CD14-positive monocyte (primary cell): ENCODE data around the gene PAK4. TPM values are rescaled to one million over a fixed set of nuclear protein-coding genes. Genes with fewer than 3 reads are reported as not detected.

Experiments used
- DNase-seq, 3 donors: peaks; one replicate each; pipeline ENCODE4 v3.0.0-alpha.2; 2011 to 2022
- H2AFZ ChIP-seq: 2 replicates; pipeline ENCODE4 v1.6.0; 2012; ENCODE audit warnings: mild to moderate bottlenecking, low read depth, low read length, inconsistent platforms; ENCODE audit not compliant: insufficient read depth, poor library complexity, severe bottlenecking
- H3K27ac ChIP-seq, 2 donors: 1 replicate in 1 of 2; 2 replicates in 1 of 2; pipeline ENCODE4 v1.5.1; 2012 to 2013; ENCODE audit warnings: low read length in 2 of 2, control low read depth in 1 of 2, inconsistent platforms in 1 of 2, low read depth in 1 of 2, mild to moderate bottlenecking in 1 of 2
- H3K27me3 ChIP-seq, 2 donors: one replicate each; pipeline versions ENCODE4 v1.6.0 to v1.6.1; 2011 to 2013; ENCODE audit warnings: low read length in 2 of 2; ENCODE audit not compliant: control insufficient read depth in 2 of 2, insufficient read depth in 2 of 2
- H3K36me3 ChIP-seq, 2 donors: replicated peaks in 1 of 2; 1 replicate in 1 of 2; 2 replicates in 1 of 2; pipeline versions ENCODE4 v1.5.1 to v1.6.1; 2012 to 2013; ENCODE audit warnings: low read length in 2 of 2, control low read depth in 1 of 2, inconsistent platforms in 1 of 2, mild to moderate bottlenecking in 1 of 2; ENCODE audit not compliant: insufficient read depth in 2 of 2, control insufficient read depth in 1 of 2
- H3K4me1 ChIP-seq, 2 donors: 1 replicate in 1 of 2; 2 replicates in 1 of 2; pipeline versions ENCODE4 v1.5.1 to v1.6.1; 2012 to 2013; ENCODE audit warnings: low read length in 2 of 2, control low read depth in 1 of 2, inconsistent platforms in 1 of 2, mild to moderate bottlenecking in 1 of 2, moderate library complexity in 1 of 2; ENCODE audit not compliant: insufficient read depth in 2 of 2, control insufficient read depth in 1 of 2
- H3K4me2 ChIP-seq: replicated peaks from 2 replicates; pipeline ENCODE3; 2012; ENCODE audit warnings: low read length, moderate library complexity, mild to moderate bottlenecking; ENCODE audit not compliant: poor library complexity, severe bottlenecking; ENCODE audit errors: extremely low read depth
- H3K4me3 ChIP-seq, 3 experiments: fragments of 200-600 bp in 1 of 3; sonication (generic) in 1 of 3; replicated peaks in 1 of 3; 1 replicate in 2 of 3; 2 replicates in 1 of 3; pipeline ENCODE4 v1.5.1; 2011 to 2013; ENCODE audit warnings: low read length in 3 of 3, mild to moderate bottlenecking in 3 of 3, control low read depth in 2 of 3, low read depth in 2 of 3, inconsistent platforms in 1 of 3, moderate library complexity in 1 of 3
- H3K79me2 ChIP-seq: 2 replicates; pipeline ENCODE4 v1.6.0; 2012; ENCODE audit warnings: mild to moderate bottlenecking, control low read depth, inconsistent platforms, low read length, moderate library complexity; ENCODE audit not compliant: insufficient read depth
- H3K9ac ChIP-seq: 2 replicates; pipeline ENCODE4 v1.6.0; 2017; ENCODE audit warnings: low read length, mild to moderate bottlenecking; ENCODE audit not compliant: insufficient read depth, poor library complexity, severe bottlenecking
- H3K9me3 ChIP-seq, 2 donors: replicated peaks in 1 of 2; 1 replicate in 1 of 2; 2 replicates in 1 of 2; pipeline versions ENCODE4 v1.5.1 to v1.6.1; 2012 to 2013; ENCODE audit warnings: low read length in 2 of 2, control low read depth in 1 of 2; ENCODE audit not compliant: control insufficient read depth in 1 of 2, insufficient read depth in 1 of 2
- H4K20me1 ChIP-seq: 2 replicates; pipeline ENCODE4 v1.6.0; 2012; ENCODE audit warnings: mild to moderate bottlenecking, low read length, control low read depth, moderate library complexity; ENCODE audit not compliant: insufficient read depth
- H3K27ac Mint-ChIP-seq, 7 donors: one replicate each; pipeline ENCODE4 v1.8.0; 2020; ENCODE audit warnings: mild to moderate bottlenecking in 7 of 7, mixed read lengths in 7 of 7, moderate library complexity in 6 of 7, inconsistent platforms in 2 of 7
- H3K27me3 Mint-ChIP-seq, 3 donors: one replicate each; pipeline ENCODE4 v1.8.0; 2021 to 2022; ENCODE audit warnings: low read depth in 3 of 3, mild to moderate bottlenecking in 3 of 3, mixed read lengths in 3 of 3, moderate library complexity in 3 of 3, inconsistent platforms in 1 of 3
- H3K36me3 Mint-ChIP-seq, 2 donors: one replicate each; pipeline ENCODE4 v1.8.0; 2020; ENCODE audit warnings: mixed read lengths in 2 of 2, inconsistent platforms in 1 of 2, mild to moderate bottlenecking in 1 of 2
- H3K4me1 Mint-ChIP-seq: one replicate; pipeline ENCODE4 v1.8.0; 2020; ENCODE audit warnings: mild to moderate bottlenecking, mixed read lengths
- H3K4me3 Mint-ChIP-seq, 2 donors: one replicate each; pipeline ENCODE4 v1.8.0; 2020; ENCODE audit warnings: mild to moderate bottlenecking in 2 of 2, mixed read lengths in 2 of 2, moderate library complexity in 1 of 2
- H3K9me3 Mint-ChIP-seq, 7 donors: one replicate each; pipeline ENCODE4 v1.8.0; 2020 to 2022; ENCODE audit warnings: mixed read lengths in 7 of 7, mild to moderate bottlenecking in 6 of 7, moderate library complexity in 6 of 7, inconsistent platforms in 2 of 7
- WGBS: methylation state at CpG from one replicate; pipeline ENCODE4 v1.1.5; 2013; ENCODE audit warnings: missing lambda C conversion rate; ENCODE audit not compliant: insufficient coverage; 5-methylcytosine and 5-hydroxymethylcytosine counted together
- intact Hi-C, 2 donors: fragments of 100-400 bp; cut with micrococcal nuclease; formaldehyde crosslinking; loops; one replicate each; pipeline versions ENCODE4 v1.15.0 to v1.15.1; 2023
- polyA plus RNA-seq, 3 donors: library from polyadenylated mRNA; depleted of rRNA in 1 of 3; unstranded in 2 of 3; stranded (reverse) in 1 of 3; fragments of 300-500 nt in 2 of 3; fragments of >200 nt in 1 of 3; fragmentation: Illumina TruSeq in 2 of 3; gene quantifications; 1 replicate in 2 of 3; 2 replicates in 1 of 3; pipeline ENCODE4 v1.2.3, GENCODE V29; 2012 to 2021
- TF ChIP-seq, protein P1 (sequence below): fragments of 200-600 bp; IDR thresholded peaks from one replicate; pipeline ENCODE4 v1.8.0; 2022; ENCODE audit warnings: antibody characterized with exemption, mild to moderate bottlenecking

Gene PAK4
- polyA plus RNA-seq, 3 donors, result 1.3 to 11.3 (median 1.5) TPM

- H3K27me3 ChIP-seq, result peaks cover 0 to 9% of the 10 kb centered on the region in 2 donors
- no peak for DNase-seq
- H3K9me3 Mint-ChIP-seq, result peaks cover 5 to 18% (median 15%) of the 10 kb centered on the region in 7 donors
- no peak overlapping the region for H3K9ac ChIP-seq
- peaks cover 4 to 7% of the 10 kb centered on the region in 2 donors for H3K4me1 ChIP-seq
- TF ChIP-seq, protein P1, sequence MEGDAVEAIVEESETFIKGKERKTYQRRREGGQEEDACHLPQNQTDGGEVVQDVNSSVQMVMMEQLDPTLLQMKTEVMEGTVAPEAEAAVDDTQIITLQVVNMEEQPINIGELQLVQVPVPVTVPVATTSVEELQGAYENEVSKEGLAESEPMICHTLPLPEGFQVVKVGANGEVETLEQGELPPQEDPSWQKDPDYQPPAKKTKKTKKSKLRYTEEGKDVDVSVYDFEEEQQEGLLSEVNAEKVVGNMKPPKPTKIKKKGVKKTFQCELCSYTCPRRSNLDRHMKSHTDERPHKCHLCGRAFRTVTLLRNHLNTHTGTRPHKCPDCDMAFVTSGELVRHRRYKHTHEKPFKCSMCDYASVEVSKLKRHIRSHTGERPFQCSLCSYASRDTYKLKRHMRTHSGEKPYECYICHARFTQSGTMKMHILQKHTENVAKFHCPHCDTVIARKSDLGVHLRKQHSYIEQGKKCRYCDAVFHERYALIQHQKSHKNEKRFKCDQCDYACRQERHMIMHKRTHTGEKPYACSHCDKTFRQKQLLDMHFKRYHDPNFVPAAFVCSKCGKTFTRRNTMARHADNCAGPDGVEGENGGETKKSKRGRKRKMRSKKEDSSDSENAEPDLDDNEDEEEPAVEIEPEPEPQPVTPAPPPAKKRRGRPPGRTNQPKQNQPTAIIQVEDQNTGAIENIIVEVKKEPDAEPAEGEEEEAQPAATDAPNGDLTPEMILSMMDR, result no peak
- no peaks in the 10 kb centered on the region for H3K79me2 ChIP-seq
- peak overlapping the region in 1 of 2 donors; percentile 2 for H3K4me3 Mint-ChIP-seq
- no peak overlapping the region for H2AFZ ChIP-seq
- H3K4me1 Mint-ChIP-seq, result peaks cover 7% of the 10 kb centered on the region
- H3K27ac Mint-ChIP-seq, result no peak overlapping the region
- no peak overlapping the region for H3K4me2 ChIP-seq
- H3K27me3 Mint-ChIP-seq, result peaks cover 19 to 26% (median 26%) of the 10 kb centered on the region in 3 donors
- no peak overlapping the region for H3K4me3 ChIP-seq
- 80% methylated on average over 1 of the region's 5 CpGs for WGBS
- H4K20me1 ChIP-seq, result no peaks in the 10 kb centered on the region
- intact Hi-C loops, result no loop called here
- no peaks in the 10 kb centered on the region for H3K36me3 ChIP-seq
- peaks cover 0 to 4% of the 10 kb centered on the region in 2 donors for H3K9me3 ChIP-seq
- no peak overlapping the region for H3K27ac ChIP-seq
- H3K36me3 Mint-ChIP-seq, result no peaks in the 10 kb centered on the region
These were observed 28.3 kb upstream of the PAK4 start for GRCh38 chr19:39097299-39097698.

DNA sequence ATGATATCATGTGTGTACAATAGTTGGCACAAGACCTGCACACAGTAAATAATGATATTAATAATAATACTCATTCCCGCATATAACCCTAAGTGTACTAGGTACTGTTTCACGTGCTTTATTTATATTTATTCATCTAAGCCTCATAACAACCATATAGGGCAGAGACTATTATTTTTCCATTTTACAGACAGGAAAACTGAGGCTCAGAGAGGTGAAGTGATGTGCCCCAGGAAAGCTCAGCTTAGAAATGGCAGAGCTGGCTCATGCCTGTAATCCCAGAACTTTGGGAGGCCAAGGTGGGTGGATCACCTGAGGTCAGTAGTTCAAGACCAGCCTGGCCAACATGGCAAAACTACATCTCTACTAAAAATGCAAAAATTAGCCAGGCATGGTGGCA is 27.9 kb upstream of the PAK4 start:
- Histone ChIP-seq H3K27me3 (peaks cover 0 to 9% of the 10 kb centered on the region in 2 donors), H3K9ac (no peak overlapping the region), H2AFZ (no peak overlapping the region), H3K36me3 (no peaks in the 10 kb centered on the region), H3K27ac (no peak overlapping the region), H4K20me1 (no peaks in the 10 kb centered on the region), H3K79me2 (no peaks in the 10 kb centered on the region), H3K4me3 (no peak overlapping the region), H3K9me3 (peaks cover 0 to 4% of the 10 kb centered on the region in 2 donors), H3K4me1 (peaks cover 4 to 7% of the 10 kb centered on the region in 2 donors), H3K4me2 (no peak overlapping the region)
- no peak overlapping the region for H3K4me3 Mint-ChIP-seq
- TF ChIP-seq, protein P1, result no peak
- H3K36me3 Mint-ChIP-seq, result no peaks in the 10 kb centered on the region
- peaks cover 5 to 18% (median 15%) of the 10 kb centered on the region in 7 donors for H3K9me3 Mint-ChIP-seq
- no CpG with 5 or more reads among the region's 2 CpGs for WGBS
- intact Hi-C loops, result no loop called here
- peaks cover 7% of the 10 kb centered on the region for H3K4me1 Mint-ChIP-seq
- DNase-seq, result no peak
- peaks cover 19 to 27% (median 26%) of the 10 kb centered on the region in 3 donors for H3K27me3 Mint-ChIP-seq
- no peak overlapping the region for H3K27ac Mint-ChIP-seq
